Chondrocyte (in vitro differentiated cells): Measurements from ENCODE around the gene FLII. TPM values are rescaled to one million over a fixed set of nuclear protein-coding genes. Genes with fewer than 3 reads are reported as not detected.
A peak's percentile ranks its signal among the peaks of the same experiment; 100 is the strongest.

ENCODE experiments used
- DNase-seq: peaks from one replicate; pipeline ENCODE4 v3.0.0; 2021; ENCODE audit warnings: mixed read lengths, low spot score
- H3K27ac Mint-ChIP-seq: one replicate; pipeline ENCODE4 v1.8.0; 2021; ENCODE audit warnings: mild to moderate bottlenecking, moderate library complexity, mixed read lengths; ENCODE audit not compliant: unreplicated experiment
- H3K27me3 Mint-ChIP-seq: 2 replicates; pipeline ENCODE4 v1.8.0; 2021; ENCODE audit warnings: low read depth, mixed read lengths
- H3K36me3 Mint-ChIP-seq: 2 replicates; pipeline ENCODE4 v1.8.0; 2021; ENCODE audit warnings: low read depth, mixed read lengths
- H3K4me1 Mint-ChIP-seq: 2 replicates; pipeline ENCODE4 v1.8.0; 2021; ENCODE audit warnings: low read depth, mild to moderate bottlenecking, mixed read lengths
- H3K4me3 Mint-ChIP-seq: one replicate; pipeline ENCODE4 v1.8.0; 2021; ENCODE audit warnings: mild to moderate bottlenecking, moderate library complexity, mixed read lengths; ENCODE audit not compliant: unreplicated experiment
- H3K9me3 Mint-ChIP-seq: 2 replicates; pipeline ENCODE4 v1.8.0; 2021; ENCODE audit warnings: low read depth, mixed read lengths
- CTCF ChIP-seq: fragments of 200-600 bp; sonication (generic); IDR thresholded peaks from 2 replicates; pipeline ENCODE4 v1.5.0; 2021; ENCODE audit warnings: antibody characterized with exemption, mild to moderate bottlenecking, moderate library complexity
- total RNA-seq: library from RNA; stranded (reverse); gene quantifications from 3 replicates; pipeline ENCODE4 v1.2.1, GENCODE V29; 2021

The FLII gene
- total RNA-seq, 1 donor from 2014 or later, result 228 TPM

GRCh38 chr17:18201108-18201507 is 57.4 kb downstream of the FLII start:
- DNase-seq, result no peak
- H3K4me3 Mint-ChIP-seq, result no peak overlapping the region
- peaks cover 7% of the 10 kb centered on the region for H3K4me1 Mint-ChIP-seq
- no peaks in the 10 kb centered on the region for H3K9me3 Mint-ChIP-seq
- no peak overlapping the region for H3K27ac Mint-ChIP-seq
- H3K27me3 Mint-ChIP-seq, result no peaks in the 10 kb centered on the region
- no peak for TF ChIP-seq CTCF
- peaks cover 16% of the 10 kb centered on the region for H3K36me3 Mint-ChIP-seq

GRCh38 chr17:18198530-18198929 is 60.0 kb downstream of the FLII start:
- H3K9me3 Mint-ChIP-seq, result no peaks in the 10 kb centered on the region
- peaks cover 13% of the 10 kb centered on the region for H3K4me1 Mint-ChIP-seq
- H3K36me3 Mint-ChIP-seq, result peaks cover 26% of the 10 kb centered on the region
- TF ChIP-seq CTCF, result no peak
- no peak overlapping the region for H3K27ac Mint-ChIP-seq
- H3K4me3 Mint-ChIP-seq, result no peak overlapping the region
- no peak for DNase-seq
- no peaks in the 10 kb centered on the region for H3K27me3 Mint-ChIP-seq

GRCh38 chr17:18197535-18198194 is 60.9 kb downstream of the FLII start:
- H3K36me3 Mint-ChIP-seq, result peaks cover 26% of the 10 kb centered on the region
- DNase-seq, result no peak
- no peak for TF ChIP-seq CTCF
- H3K4me1 Mint-ChIP-seq, result peaks cover 13% of the 10 kb centered on the region
- no peaks in the 10 kb centered on the region for H3K9me3 Mint-ChIP-seq
- H3K27ac Mint-ChIP-seq, result no peak overlapping the region
- no peaks in the 10 kb centered on the region for H3K27me3 Mint-ChIP-seq
- H3K4me3 Mint-ChIP-seq, result no peak overlapping the region

GRCh38 chr17:18195246-18195645 is 63.3 kb downstream of the FLII start:
- H3K4me3 Mint-ChIP-seq, result no peak overlapping the region
- peak overlapping the region; percentile 5 for H3K27ac Mint-ChIP-seq
- DNase-seq, result no peak
- peaks cover 25% of the 10 kb centered on the region for H3K36me3 Mint-ChIP-seq
- H3K9me3 Mint-ChIP-seq, result no peaks in the 10 kb centered on the region
- no peak for TF ChIP-seq CTCF
- peaks cover 32% of the 10 kb centered on the region for H3K4me1 Mint-ChIP-seq
- no peaks in the 10 kb centered on the region for H3K27me3 Mint-ChIP-seq

Other genes with a start within 250 kb of the FLII start
- gene ATPAF2, start 219.6 kb downstream of the FLII start, total RNA-seq, result 18.0 to 19.3 TPM (median 18.4 TPM) in 3 replicates
- gene GID4, start 219.3 kb downstream of the FLII start, total RNA-seq, result 9.7 to 10.5 TPM (median 9.8 TPM) in 3 replicates
- 23.8 to 40.6 TPM (median 24.6 TPM) in 3 replicates for gene DRG2, start 170.8 kb downstream of the FLII start, total RNA-seq
- gene MYO15A, start 150.0 kb downstream of the FLII start, total RNA-seq, result 0.31 to 0.52 TPM in 2 of 3 replicates, not detected in the other
- gene ALKBH5, start 74.9 kb downstream of the FLII start, total RNA-seq, result 101 to 110 TPM (median 108 TPM) in 3 replicates
- 38.7 to 41.8 TPM (median 39.0 TPM) in 3 replicates for gene LLGL1, start 33.1 kb downstream of the FLII start, total RNA-seq
- 9.5 to 11.5 TPM (median 10.7 TPM) in 3 replicates for gene MIEF2, start 1.9 kb upstream of the FLII start, total RNA-seq
- 37.3 to 49.4 TPM (median 37.7 TPM) in 3 replicates for gene TOP3A, start 56.3 kb upstream of the FLII start, total RNA-seq
- gene SMCR8, start 56.6 kb upstream of the FLII start, total RNA-seq, result 15.5 to 16.1 TPM (median 15.7 TPM) in 3 replicates
- 3.9 to 5.9 TPM (median 4.2 TPM) in 3 replicates for gene SHMT1, start 104.8 kb upstream of the FLII start, total RNA-seq
- gene EVPLL, start 119.0 kb upstream of the FLII start, total RNA-seq, result not detected in 3 replicates
- gene LGALS9C, start 218.1 kb upstream of the FLII start, total RNA-seq, result not detected in 3 replicates